ENCODE results near the gene BCLAF3.

GRCh38 chrX:19966056-19966455 lies 24.8 kb downstream of the BCLAF3 start:
- TF ChIP-seq REST (IDR thresholded peaks at IDR 0.05; ENCODE audit: insufficient read depth in 1 of 2, low read depth in 2 of 2, low read length in 2 of 2) (no peak), POLR2AphosphoS5 (IDR thresholded peaks at IDR 0.05; ENCODE audit: low read depth, low read length) (no peak)

All from PFSK-1 (cell line).